Adrenal gland (tissue), 5 donors: ENCODE results near the gene ARHGEF4.

Experiments
- POLR2A ChIP-seq, 2 donors: fragments of 450-650 bp; IDR thresholded peaks; one replicate each; pipeline ENCODE4 v1.6.1; 2017; ENCODE audit warnings: antibody characterized with exemption in 2 of 2, mild to moderate bottlenecking in 2 of 2, moderate library complexity in 1 of 2
- TF ChIP-seq, protein P1 (sequence below), 6 experiments: fragments of 450-650 bp in 4 of 6; fragments of 200-600 bp in 2 of 6; sonication (generic) in 1 of 6; IDR thresholded peaks; 1 replicate in 5 of 6; 2 replicates in 1 of 6; pipeline versions ENCODE4 v1.5.1 to v1.8.0; 2016 to 2021; ENCODE audit warnings: antibody characterized with exemption in 6 of 6, mild to moderate bottlenecking in 2 of 6, moderate library complexity in 1 of 6
- donor health status: DM: no; HTN: no; CAD: no.

DNA sequence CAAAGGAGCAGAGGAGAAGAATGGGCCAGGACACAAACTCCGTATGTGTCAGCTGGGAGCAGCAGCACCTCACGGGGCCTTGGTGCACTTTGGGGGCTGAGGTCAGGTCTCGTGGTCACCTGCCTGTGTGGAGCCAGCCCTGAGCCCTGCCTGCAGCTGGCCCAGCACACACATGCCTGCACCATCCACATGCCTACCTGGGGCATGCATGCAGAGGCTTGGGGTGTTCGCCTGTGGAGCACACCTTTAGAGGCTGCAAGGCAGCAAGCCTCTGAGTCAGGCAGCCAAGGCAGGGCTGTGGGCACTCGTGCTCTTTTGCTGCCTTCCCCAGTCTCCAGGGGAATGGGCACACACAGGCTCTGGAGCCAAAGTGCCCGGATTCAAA, 36.0 kb downstream of the ARHGEF4 start:
- TF ChIP-seq, protein P1, sequence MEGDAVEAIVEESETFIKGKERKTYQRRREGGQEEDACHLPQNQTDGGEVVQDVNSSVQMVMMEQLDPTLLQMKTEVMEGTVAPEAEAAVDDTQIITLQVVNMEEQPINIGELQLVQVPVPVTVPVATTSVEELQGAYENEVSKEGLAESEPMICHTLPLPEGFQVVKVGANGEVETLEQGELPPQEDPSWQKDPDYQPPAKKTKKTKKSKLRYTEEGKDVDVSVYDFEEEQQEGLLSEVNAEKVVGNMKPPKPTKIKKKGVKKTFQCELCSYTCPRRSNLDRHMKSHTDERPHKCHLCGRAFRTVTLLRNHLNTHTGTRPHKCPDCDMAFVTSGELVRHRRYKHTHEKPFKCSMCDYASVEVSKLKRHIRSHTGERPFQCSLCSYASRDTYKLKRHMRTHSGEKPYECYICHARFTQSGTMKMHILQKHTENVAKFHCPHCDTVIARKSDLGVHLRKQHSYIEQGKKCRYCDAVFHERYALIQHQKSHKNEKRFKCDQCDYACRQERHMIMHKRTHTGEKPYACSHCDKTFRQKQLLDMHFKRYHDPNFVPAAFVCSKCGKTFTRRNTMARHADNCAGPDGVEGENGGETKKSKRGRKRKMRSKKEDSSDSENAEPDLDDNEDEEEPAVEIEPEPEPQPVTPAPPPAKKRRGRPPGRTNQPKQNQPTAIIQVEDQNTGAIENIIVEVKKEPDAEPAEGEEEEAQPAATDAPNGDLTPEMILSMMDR (IDR thresholded peaks at IDR 0.05), result no peak
- no peak for TF ChIP-seq POLR2A (IDR thresholded peaks at IDR 0.05)
